Fibroblast of lung (primary cell): ENCODE results near the gene PPP4C.

Experiments
- EZH2 ChIP-seq: IDR thresholded peaks from 2 replicates; pipeline ENCODE4 v1.5.1; 2012; ENCODE audit warnings: low read length, control low read depth, mild to moderate bottlenecking; ENCODE audit errors: missing control alignments
- TF ChIP-seq, protein P1 (sequence below), 2 donors: IDR thresholded peaks in 1 of 2; conservative IDR thresholded peaks in 1 of 2; 1 replicate in 1 of 2; 2 replicates in 1 of 2; pipeline ENCODE4 v1.5.1; 2011 to 2012; ENCODE audit warnings: low read length in 2 of 2, control low read depth in 1 of 2, inconsistent platforms in 1 of 2, low read depth in 1 of 2, mild to moderate bottlenecking in 1 of 2

GRCh38 chr16:30084816-30085159 lies 9.0 kb downstream of the PPP4C start:
- TF ChIP-seq, protein P1, sequence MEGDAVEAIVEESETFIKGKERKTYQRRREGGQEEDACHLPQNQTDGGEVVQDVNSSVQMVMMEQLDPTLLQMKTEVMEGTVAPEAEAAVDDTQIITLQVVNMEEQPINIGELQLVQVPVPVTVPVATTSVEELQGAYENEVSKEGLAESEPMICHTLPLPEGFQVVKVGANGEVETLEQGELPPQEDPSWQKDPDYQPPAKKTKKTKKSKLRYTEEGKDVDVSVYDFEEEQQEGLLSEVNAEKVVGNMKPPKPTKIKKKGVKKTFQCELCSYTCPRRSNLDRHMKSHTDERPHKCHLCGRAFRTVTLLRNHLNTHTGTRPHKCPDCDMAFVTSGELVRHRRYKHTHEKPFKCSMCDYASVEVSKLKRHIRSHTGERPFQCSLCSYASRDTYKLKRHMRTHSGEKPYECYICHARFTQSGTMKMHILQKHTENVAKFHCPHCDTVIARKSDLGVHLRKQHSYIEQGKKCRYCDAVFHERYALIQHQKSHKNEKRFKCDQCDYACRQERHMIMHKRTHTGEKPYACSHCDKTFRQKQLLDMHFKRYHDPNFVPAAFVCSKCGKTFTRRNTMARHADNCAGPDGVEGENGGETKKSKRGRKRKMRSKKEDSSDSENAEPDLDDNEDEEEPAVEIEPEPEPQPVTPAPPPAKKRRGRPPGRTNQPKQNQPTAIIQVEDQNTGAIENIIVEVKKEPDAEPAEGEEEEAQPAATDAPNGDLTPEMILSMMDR (conservative IDR thresholded peaks at IDR 0.05 in 1 of 2, IDR thresholded peaks at IDR 0.05 in 1 of 2; ENCODE audit: low read depth in 1 of 2, low read length in 2 of 2), result no peak
- no peak for TF ChIP-seq EZH2
